GM18526 (cell line): ENCODE measurements around the gene CNP.

Experiments
- POLR2A ChIP-seq: IDR thresholded peaks from 3 replicates; pipeline ENCODE4 v1.6.1; 2011; ENCODE audit not compliant: insufficient read length; ENCODE audit errors: extremely low read depth

Gene CNP

GRCh38 chr17:41966463-41967140 lies at the start of gene CNP:
Gene CNP (plus strand): TSS chr17:41966795. CDS start chr17:41966885, 90 bp downstream.
- TF ChIP-seq POLR2A: peak; percentile 87

GRCh38 chr17:41917192-41917591 lies 49.4 kb upstream of the CNP start:
- TF ChIP-seq POLR2A: no peak

- no peak for TF ChIP-seq POLR2A
Measured at GRCh38 chr17:41917679-41918313, 48.8 kb upstream of the CNP start.

GRCh38 chr17:41918314-41919164 lies 48.1 kb upstream of the CNP start, which contains the start of gene ACLY:
Gene ACLY (minus strand): TSS chr17:41918951. CDS start chr17:41913873, 5,078 bp downstream.
- TF ChIP-seq POLR2A: peak; percentile 87

GRCh38 chr17:41919165-41919817 lies 47.3 kb upstream of the CNP start:
- no peak for TF ChIP-seq POLR2A

GRCh38 chr17:41919840-41920579 lies 46.6 kb upstream of the CNP start:
- no peak for TF ChIP-seq POLR2A

- no peak for TF ChIP-seq POLR2A
Measured at GRCh38 chr17:41920580-41920955, 46.0 kb upstream of the CNP start.

GRCh38 chr17:41925991-41926590 lies 40.5 kb upstream of the CNP start:
- no peak for TF ChIP-seq POLR2A

- TF ChIP-seq POLR2A: no peak
Measured at GRCh38 chr17:41928693-41929251, 37.8 kb upstream of the CNP start.

GRCh38 chr17:41930009-41930832 lies 36.4 kb upstream of the CNP start, which contains the start of gene ODAD4:
Gene ODAD4 (plus strand): TSS chr17:41930617. CDS start chr17:41930724, 107 bp downstream.
- peak; percentile 95 for TF ChIP-seq POLR2A

- no peak for TF ChIP-seq POLR2A
Measured at GRCh38 chr17:41932816-41933389, 33.7 kb upstream of the CNP start.

GRCh38 chr17:41935641-41936040 lies 31.0 kb upstream of the CNP start:
- no peak for TF ChIP-seq POLR2A

GRCh38 chr17:41937970-41938954 lies 28.3 kb upstream of the CNP start:
- TF ChIP-seq POLR2A: no peak
